OCI-LY1 (cell line): Measurements from ENCODE around the gene SLC44A2.

Experiments used
- CTCF ChIP-seq: fragments of 200-600 bp; sonication (generic), shearing (Covaris generic); IDR thresholded peaks from 2 replicates; pipeline ENCODE4 v1.5.1; 2017; ENCODE audit warnings: mild to moderate bottlenecking, antibody characterized with exemption, low read length, moderate library complexity, mixed read lengths
- EZH2 ChIP-seq: fragments of 200-600 bp; sonication (generic), shearing (Covaris generic); IDR thresholded peaks from 2 replicates; pipeline ENCODE4 v1.8.0; 2017; ENCODE audit warnings: borderline replicate concordance, mixed run types, mild to moderate bottlenecking, antibody characterized with exemption, low read length, moderate library complexity, mixed read lengths

- TF ChIP-seq CTCF, result no peak
- no peak for TF ChIP-seq EZH2
Measured at GRCh38 chr19:10654610-10655456, 29.5 kb downstream of the SLC44A2 start.
